Left colon (tissue), 2 donors: ENCODE data around the gene UCP1. TPM values are rescaled to one million over a fixed set of nuclear protein-coding genes. Genes with fewer than 3 reads are reported as not detected.
"Not testable (repeated sequence)": the region's sequence is repeated elsewhere in the genome, so short reads cannot be mapped to it uniquely, and the experiment has no call there.

ENCODE experiments used
- ATAC-seq: fragments of 200-7000 bp; cut with Tn5 transposase; one replicate; pipeline ENCODE4 v1.9.1; 2020; ENCODE audit warnings: mild to moderate bottlenecking, moderate library complexity
- DNase-seq, 2 donors: peaks; one replicate each; pipeline ENCODE4 v3.0.0-alpha.2; 2020
- intact Hi-C, 2 donors: fragments of 100-400 bp; cut with DNase I in 1 of 2; cut with micrococcal nuclease in 1 of 2; formaldehyde crosslinking; loops; one replicate each; pipeline versions ENCODE4 v1.11.2 to v1.14.0; 2022; cut with DNase I, micrococcal nuclease
- total RNA-seq, 2 donors: library from RNA; stranded (reverse); fragmentation: NEBNext Ultra II Directional; extraction: Animal tissue kit (Norgen Biotek cat#: 25700); gene quantifications; one replicate each; pipeline ENCODE4 v1.2.1, GENCODE V29; 2021
- donor health status: DM: no; HTN: no; CAD: no.
- donor health status: DM: yes; HTN: yes; CAD: no.

The UCP1 gene
- total RNA-seq, 2 donors from 2014 or later: not detected

GRCh38 chr4:140557831-140558435, 10.8 kb downstream of the UCP1 start:
- DNase-seq: no peak
- ATAC-seq: no peak
- intact Hi-C loops: no loop called here

GRCh38 chr4:140556372-140557085, 12.2 kb downstream of the UCP1 start:
- intact Hi-C loops: no loop called here
- no peak for ATAC-seq

GRCh38 chr4:140533951-140534480, 34.7 kb downstream of the UCP1 start:
- ATAC-seq: no peak
- intact Hi-C loops: no loop called here
- DNase-seq: no peak

More at GRCh38 chr4:140556372-140557085, 12.2 kb downstream of the UCP1 start:
- DNase-seq: no peak

- DNase-seq: no peak
- intact Hi-C loops: no loop called here
- no peak for ATAC-seq
Observed at GRCh38 chr4:140529434-140529833, 39.3 kb downstream of the UCP1 start.

GRCh38 chr4:140523857-140524742, 44.7 kb downstream of the UCP1 start, which contains the start of gene ELMOD2:
TSS of gene ELMOD2 (plus strand) at chr4:140524168. CDS start at chr4:140525429, 1,261 bp downstream.
- DNase-seq: peak; percentile 99
- intact Hi-C loops: no loop called here
- peak; percentile 100 for ATAC-seq

GRCh38 chr4:140523370-140523856, 45.3 kb downstream of the UCP1 start:
- ATAC-seq: peak; percentile 16
- DNase-seq: no peak
- intact Hi-C loops: no loop called here

- intact Hi-C loops: no loop called here
- ATAC-seq (no peak), DNase-seq (no peak)
Observed at GRCh38 chr4:140515423-140515822, 53.3 kb downstream of the UCP1 start.

GRCh38 chr4:140513765-140514164, 55.0 kb downstream of the UCP1 start:
- DNase-seq, intact Hi-C loops, ATAC-seq: not testable (repeated sequence)

Other genes starting within 250 kb of the UCP1 start
- gene SCOC, start 195.3 kb downstream of the UCP1 start, total RNA-seq: 10 to 100 TPM; 49.5 to 55.4 TPM
- gene CLGN, start 141.3 kb downstream of the UCP1 start, total RNA-seq: 1 to 10 TPM in 1 of 2 donors, under 1 TPM in 1; 0.37 to 1.1 TPM
- gene MGAT4D, start 70.7 kb downstream of the UCP1 start, total RNA-seq: not detected
- 10 to 100 TPM; 26.1 to 30.9 TPM for gene ELMOD2, start 44.8 kb downstream of the UCP1 start, total RNA-seq
- gene TBC1D9, start 187.4 kb upstream of the UCP1 start, total RNA-seq: 10 to 100 TPM; 10.7 to 20.5 TPM